ENCODE measurements around the gene KIF5B.

The KIF5B gene

DNA sequence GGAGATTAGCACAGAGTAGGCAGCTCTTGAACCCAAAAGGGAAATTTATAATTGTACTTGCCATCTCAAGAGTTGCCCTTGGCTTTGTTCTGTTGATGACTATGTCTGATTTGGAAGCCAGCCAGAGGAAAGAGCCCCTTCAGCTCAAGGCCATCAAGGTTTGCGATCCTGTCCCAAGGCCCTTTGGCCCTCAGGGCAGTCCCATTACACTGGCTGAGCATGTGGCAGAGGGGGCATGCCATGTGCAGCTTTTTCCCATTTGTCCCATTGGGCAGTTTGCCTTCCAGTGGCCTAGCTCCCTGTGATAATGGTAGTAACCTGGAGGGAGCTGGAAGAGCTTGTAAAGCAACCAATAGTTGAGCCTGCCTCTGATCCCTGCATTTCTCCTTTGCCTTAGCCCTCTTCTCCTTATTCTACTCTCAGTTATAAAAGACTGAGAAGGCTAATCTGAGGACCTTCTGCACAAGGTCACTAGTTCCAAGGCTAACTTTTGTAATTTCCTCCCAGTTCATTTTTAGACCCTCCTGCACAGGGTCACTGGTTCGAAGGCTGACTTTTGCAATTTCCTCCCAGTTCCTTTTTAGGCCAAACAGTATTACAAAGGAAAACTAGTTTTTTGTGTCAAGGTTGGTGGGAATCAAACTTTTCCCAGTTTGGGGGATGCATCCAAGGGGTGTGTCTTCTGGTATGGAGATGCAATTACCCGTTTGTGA, 96.6 kb downstream of the KIF5B start:
- no peak for DNase-seq

Measured in EL (cell line).